HG03439 (cell line): ENCODE results near the gene DCST2.

Source experiments
- ATAC-seq: cut with Tn5 transposase; IDR thresholded peaks from one replicate; pipeline ENCODE4 v1.9.1; 2021; ENCODE audit warnings: mild to moderate bottlenecking, moderate library complexity; ENCODE audit not compliant: unreplicated experiment

The DCST2 gene

DNA sequence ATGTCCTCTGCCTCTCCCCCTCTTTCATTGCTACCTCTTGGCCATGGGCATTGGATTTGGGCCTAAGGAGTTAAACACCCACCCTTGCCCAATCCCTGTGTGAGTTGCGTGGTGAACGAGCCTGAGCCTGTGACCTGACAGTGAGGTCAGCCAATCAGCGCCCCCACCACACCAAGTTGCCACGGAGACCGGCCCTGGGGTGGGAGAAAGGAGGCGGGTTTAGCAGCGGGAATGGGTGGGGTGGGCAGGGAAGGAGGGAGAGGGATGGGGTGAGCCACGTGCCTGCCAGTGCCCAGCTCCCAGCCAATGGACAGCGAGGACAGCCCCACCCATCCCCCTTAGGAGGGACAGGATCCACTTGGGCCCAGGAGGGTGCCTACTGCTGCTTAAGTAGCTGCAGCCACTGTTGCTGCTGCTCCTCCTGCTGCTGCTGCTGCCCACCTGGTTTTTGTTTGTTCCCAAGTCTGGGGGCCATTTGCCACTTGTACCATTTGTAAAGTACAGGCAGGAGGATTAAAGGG is 21.5 kb downstream of the DCST2 start:
- no peak for ATAC-seq

DNA sequence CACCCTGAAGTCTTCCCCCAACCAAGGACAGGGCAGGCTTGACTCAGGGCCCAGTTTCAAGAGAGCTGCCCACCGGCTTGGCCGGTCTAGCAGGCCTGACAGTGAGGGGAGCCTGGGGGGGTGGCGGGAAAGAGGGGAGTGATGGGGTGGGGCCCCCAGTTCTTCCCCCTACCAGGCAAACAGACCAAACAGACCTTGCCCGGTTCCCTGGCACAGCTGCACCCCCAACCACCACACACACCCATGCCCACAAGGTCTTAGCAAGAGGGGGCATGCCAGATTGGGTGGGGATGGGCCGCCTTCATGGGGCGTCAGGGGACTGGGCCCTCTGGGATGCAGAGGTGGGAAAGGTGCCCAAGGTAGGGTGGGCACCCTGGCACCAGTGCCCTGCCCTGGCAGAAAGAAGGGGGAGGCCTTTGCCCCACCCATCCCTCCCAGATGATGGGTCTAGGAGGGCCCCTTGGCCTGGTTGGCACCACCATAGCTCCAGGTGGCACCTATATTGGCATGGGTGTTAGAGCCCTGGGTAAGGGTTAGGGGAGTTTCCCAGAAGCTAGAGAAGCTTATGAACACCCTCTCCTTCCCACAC is 22.1 kb downstream of the DCST2 start:
- ATAC-seq, result no peak

DNA sequence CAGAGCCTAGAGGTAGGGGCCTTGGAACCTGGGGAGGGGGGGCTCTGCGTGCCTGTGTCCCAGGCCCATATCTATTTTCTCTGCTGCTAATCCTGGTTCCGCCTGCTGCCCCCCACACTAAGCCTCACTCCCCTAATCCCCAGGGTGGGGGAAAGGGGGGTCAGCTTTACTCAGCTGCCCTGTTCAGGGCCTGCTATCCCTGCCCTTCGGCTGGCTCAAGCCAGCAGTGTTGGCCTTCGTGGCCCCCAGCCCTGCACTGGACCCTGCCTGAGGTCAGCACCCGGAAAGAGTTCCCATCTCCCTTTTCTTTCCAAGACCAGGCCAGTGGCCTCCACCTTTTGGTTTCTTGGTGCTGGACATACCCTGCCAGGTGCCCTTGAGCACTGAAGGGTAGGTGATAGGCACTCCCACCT is 22.6 kb downstream of the DCST2 start:
- ATAC-seq, result no peak

DNA sequence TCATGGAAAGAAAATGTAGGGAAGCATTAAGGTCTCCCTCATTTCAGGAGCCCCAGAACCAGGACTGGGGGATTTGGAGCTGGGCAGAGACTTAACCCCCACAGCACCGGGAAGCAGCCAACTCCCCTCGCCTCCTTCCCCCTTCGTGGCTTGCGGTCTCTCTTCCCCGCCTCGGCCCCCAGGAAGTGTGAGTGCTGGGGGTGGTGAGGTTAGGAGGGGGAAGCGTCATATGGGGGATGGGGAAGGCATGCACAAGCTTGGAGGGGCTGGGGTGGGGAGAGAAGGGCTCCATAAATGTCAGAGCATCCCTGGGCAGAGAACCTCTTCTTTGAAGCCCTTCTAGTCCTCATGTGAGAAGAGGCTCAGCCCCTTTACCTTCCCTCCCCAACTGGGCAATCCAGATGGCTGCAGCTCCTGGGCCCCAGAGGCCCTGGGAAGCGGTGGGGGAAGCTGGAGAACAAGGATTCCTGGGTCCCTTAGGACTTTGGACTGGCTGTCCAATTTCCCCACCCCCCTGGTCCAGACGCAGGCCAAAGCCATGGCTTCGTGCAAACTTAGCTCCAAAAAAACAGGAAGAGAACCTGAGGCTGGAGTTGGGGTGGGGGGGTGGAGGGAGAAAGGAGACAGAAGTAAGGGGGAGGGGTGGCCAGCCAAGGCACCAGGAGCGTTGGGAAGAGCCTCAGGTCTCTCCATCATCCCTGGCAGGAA is 23.2 kb downstream of the DCST2 start:
- ATAC-seq, result no peak

GRCh38 chr1:155009742-155010141 is 23.8 kb downstream of the DCST2 start:
- ATAC-seq, result no peak

DNA sequence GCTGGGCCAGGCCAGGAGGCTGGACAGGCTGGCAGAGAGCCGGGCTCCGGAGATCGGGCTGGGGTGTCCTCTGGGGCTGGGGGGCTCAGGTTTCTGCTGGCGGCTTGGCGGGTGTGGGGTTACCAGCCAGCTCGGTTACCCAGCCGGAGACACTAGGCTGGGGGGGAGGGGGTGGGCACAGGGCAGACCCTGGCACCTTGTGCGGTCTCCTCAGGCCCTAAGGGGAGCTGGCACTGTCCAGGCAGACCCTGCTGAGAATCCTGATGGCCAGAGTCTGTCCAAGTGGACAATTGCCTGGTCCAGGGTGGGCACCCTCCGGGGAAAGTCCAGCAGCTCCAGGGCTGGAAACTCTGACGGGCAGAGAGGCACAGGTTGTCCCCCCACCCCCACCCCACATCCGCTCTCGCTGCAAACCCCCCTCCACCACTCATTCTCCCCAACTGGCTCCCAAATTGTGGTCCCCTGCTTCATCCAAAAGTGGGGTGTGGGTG is 24.3 kb downstream of the DCST2 start:
- no peak for ATAC-seq

DNA sequence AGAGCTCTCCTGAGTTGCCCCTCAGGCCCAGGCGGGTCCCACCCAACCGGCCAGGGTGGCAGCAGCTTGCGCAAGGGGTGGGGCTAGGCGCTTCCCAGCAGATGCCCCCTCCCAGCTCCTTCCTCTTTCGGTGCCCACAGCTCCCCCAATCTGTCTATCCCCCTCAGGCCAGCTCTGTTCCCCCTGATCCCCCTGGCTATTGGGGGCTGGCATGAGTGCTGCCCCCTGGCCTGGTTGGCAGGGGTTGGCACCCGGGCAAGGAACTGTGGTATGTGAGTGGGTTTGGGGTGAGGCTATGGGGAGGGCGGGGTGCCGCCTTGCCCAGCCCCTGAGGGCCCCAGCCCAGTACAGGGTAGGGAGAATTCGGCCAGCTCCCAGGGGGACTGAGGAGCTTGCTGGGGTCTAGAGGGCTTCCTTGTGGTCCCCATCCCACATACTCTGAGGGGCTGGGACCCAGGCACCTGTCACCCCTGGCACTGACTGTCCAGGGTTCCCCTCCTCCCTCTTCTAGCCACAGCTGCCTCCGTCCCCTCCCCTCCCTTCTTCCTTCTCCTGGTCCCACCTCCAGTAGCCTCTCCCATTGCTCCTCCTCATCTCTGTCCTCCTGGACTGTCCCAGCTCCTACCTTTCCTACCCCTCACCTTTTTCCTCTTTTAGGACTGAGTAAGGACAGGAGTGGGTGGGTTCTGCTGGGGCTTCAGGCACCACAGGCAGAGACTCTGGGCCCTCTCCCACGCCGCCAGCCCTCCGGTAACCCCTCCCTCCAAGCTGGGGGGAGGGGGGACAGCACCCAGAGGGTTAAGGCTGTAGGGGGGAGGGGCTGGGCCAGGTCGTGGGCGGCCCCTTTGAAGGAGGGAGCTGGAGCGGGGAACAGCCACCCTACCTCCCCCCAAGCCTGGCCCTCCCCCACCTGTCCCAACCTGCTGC is 25.3 kb downstream of the DCST2 start:
- no peak for ATAC-seq

- ATAC-seq, result no peak
Observed at GRCh38 chr1:155007251-155007828, 26.2 kb downstream of the DCST2 start.

- ATAC-seq, result no peak
Observed at GRCh38 chr1:155006601-155007101, 26.9 kb downstream of the DCST2 start.

GRCh38 chr1:155005076-155006011 is 28.2 kb downstream of the DCST2 start:
- ATAC-seq, result no peak

- no peak for ATAC-seq
Observed at GRCh38 chr1:155004352-155005075, 29.1 kb downstream of the DCST2 start.

GRCh38 chr1:155003766-155004351 is 29.7 kb downstream of the DCST2 start:
- no peak for ATAC-seq

- ATAC-seq, result no peak
Observed at GRCh38 chr1:155003227-155003765, 30.3 kb downstream of the DCST2 start.

DNA sequence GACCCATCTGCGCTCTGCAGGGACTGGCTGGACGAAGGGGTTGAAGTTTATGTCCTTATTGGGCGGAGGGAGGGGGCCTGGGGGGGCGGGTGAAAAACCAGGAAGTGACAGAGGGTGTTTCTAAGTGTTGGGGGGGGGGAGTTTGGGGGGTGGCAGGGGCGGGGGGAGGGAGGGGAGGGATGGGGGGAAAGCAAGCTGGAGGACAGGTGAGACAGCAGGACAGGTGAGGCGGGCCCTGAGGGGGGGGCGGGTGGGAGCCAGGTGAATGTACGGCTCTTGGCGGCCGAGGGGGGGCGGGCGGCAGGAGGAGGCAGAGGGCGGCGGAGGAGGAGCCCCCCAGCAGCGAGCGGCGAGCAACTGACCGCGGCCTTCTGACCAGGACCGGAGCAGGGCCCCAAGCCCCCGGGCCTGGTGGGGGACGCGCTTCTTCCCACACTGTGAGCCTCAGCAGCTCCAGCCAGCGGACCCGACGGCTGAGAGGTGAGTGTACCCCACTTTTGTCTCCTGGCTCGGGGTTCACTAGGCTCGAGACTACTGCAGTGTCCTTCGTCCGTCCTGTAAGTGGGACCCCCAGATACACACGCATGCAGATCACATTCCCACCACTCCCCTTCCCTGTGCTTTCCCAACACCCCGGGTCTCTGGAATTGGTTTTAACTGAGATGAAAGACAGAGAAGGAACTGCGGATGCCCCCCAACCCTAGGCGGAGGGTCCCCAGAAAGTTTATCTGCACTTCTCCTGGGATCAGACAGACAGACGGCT is 30.9 kb downstream of the DCST2 start, which contains the start of gene ZBTB7B:
Gene ZBTB7B, plus strand, starts transcription at position 339 of the 763 bp plus-strand sequence. CDS start 11,859 bp downstream, outside the sequence.
- no peak for ATAC-seq

DNA sequence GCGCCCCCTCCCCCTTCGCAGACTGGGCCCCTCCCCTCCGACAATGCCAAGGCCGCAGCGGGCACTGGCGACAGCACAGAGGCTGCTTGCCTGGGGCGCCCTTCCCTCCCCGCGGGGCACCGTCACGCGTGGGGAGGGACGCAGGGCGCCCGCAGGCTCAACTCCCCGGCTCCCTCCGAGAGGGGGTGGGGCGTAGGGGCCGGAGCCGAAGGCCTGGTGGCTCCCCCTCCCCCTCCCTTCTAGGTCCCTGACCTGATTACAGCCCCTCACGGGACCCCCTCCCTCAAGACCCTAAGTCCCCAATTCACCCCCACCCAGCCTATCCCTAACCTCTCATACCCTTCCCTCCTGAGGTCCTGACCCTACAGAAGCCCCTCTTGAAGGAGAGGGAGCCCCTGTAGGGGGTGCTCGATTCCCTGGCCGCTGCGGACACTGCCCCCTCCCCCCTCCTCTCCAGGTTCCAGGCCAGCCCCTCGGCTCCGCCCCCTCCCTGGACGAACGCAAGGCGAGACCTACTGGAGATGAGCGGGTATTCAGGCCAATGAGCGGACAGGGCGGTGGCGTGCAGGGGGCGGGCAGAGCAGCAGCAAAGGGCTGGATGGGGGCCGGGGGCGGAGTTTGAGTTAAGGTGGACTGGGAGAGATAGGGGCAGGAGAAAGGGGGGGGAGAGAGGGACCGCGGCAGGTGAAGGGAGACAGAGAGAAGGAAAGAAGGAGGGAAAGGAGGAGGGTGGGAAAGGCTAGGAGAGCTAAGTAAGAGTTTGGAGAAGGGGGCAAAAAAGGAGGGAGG is 31.7 kb downstream of the DCST2 start:
- peak; percentile 53 for ATAC-seq

DNA sequence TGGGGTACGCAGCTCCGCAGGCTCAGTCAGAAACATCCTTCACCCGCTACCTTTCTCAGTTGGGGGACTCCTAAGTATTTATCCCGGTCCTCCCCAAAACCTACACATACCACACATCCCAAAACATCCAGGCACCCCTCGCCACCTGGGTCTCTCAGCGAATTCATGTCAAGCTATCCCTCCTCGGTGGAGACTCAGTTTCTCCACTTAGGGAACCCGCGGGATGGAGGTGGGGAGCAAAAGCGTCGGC is 32.2 kb downstream of the DCST2 start:
- ATAC-seq, result no peak
